ENCODE data around the gene XG.
A peak's percentile ranks its signal among the peaks of the same experiment; 100 is the strongest.
"Not testable (repeated sequence)": the region's sequence is repeated elsewhere in the genome, so short reads cannot be mapped to it uniquely, and the experiment has no call there.

The XG gene

GRCh38 chrX:2751874-2752300 is at the start of gene XG:
XG (plus strand) TSS chrX:2752040; CDS start chrX:2752275, 235 bp downstream.
- not testable (repeated sequence) for DNase-seq (ENCODE audit: low read depth in 4 of 4, low spot score in 1 of 4)

GRCh38 chrX:2703991-2704369 is 47.9 kb upstream of the XG start:
- no peak for DNase-seq (ENCODE audit: low read depth in 4 of 4, low spot score in 1 of 4)

GRCh38 chrX:2705046-2705832 is 46.6 kb upstream of the XG start:
- DNase-seq (ENCODE audit: low read depth in 4 of 4, low spot score in 1 of 4) = no peak

- peak in 2 of 4 experiments; percentile 44 to 47 for DNase-seq (ENCODE audit: low read depth in 4 of 4, low spot score in 1 of 4)
Measured at GRCh38 chrX:2707334-2707760, 44.5 kb upstream of the XG start.

- DNase-seq (ENCODE audit: low read depth in 4 of 4, low spot score in 1 of 4) = no peak
Measured at GRCh38 chrX:2708021-2708420, 43.8 kb upstream of the XG start.

GRCh38 chrX:2708592-2709188 is 43.1 kb upstream of the XG start:
- no peak for DNase-seq (ENCODE audit: low read depth in 4 of 4, low spot score in 1 of 4)

- DNase-seq (ENCODE audit: low read depth in 4 of 4, low spot score in 1 of 4) = no peak
Measured at GRCh38 chrX:2709556-2709955, 42.3 kb upstream of the XG start.

- DNase-seq (ENCODE audit: low read depth in 4 of 4, low spot score in 1 of 4) = no peak
Measured at GRCh38 chrX:2710041-2710840, 41.6 kb upstream of the XG start.

- no peak for DNase-seq (ENCODE audit: low read depth in 4 of 4, low spot score in 1 of 4)
Measured at GRCh38 chrX:2711441-2711840, 40.4 kb upstream of the XG start.

GRCh38 chrX:2712428-2712827 is 39.4 kb upstream of the XG start:
- DNase-seq (ENCODE audit: low read depth in 4 of 4, low spot score in 1 of 4) = no peak

GRCh38 chrX:2712890-2713840 is 38.7 kb upstream of the XG start:
- DNase-seq (ENCODE audit: low read depth in 4 of 4, low spot score in 1 of 4) = no peak

- DNase-seq (ENCODE audit: low read depth in 4 of 4, low spot score in 1 of 4) = no peak
Measured at GRCh38 chrX:2714551-2714950, 37.3 kb upstream of the XG start.

GRCh38 chrX:2715066-2715600 is 36.7 kb upstream of the XG start:
- DNase-seq (ENCODE audit: low read depth in 4 of 4, low spot score in 1 of 4) = no peak

GRCh38 chrX:2717312-2717711 is 34.5 kb upstream of the XG start:
- no peak for DNase-seq (ENCODE audit: low read depth in 4 of 4, low spot score in 1 of 4)

- DNase-seq (ENCODE audit: low read depth in 4 of 4, low spot score in 1 of 4) = no peak
Measured at GRCh38 chrX:2718821-2719220, 33.0 kb upstream of the XG start.

GRCh38 chrX:2719774-2720447 is 31.9 kb upstream of the XG start:
- no peak for DNase-seq (ENCODE audit: low read depth in 4 of 4, low spot score in 1 of 4)

GRCh38 chrX:2723286-2723879 is 28.5 kb upstream of the XG start:
- DNase-seq (ENCODE audit: low read depth in 4 of 4, low spot score in 1 of 4) = no peak

- DNase-seq (ENCODE audit: low read depth in 4 of 4, low spot score in 1 of 4) = not testable (repeated sequence)
Measured at GRCh38 chrX:2727264-2727663, 24.6 kb upstream of the XG start.

- no peak for DNase-seq (ENCODE audit: low read depth in 4 of 4, low spot score in 1 of 4)
Measured at GRCh38 chrX:2732076-2732475, 19.8 kb upstream of the XG start.

- no peak for DNase-seq (ENCODE audit: low read depth in 4 of 4, low spot score in 1 of 4)
Measured at GRCh38 chrX:2732649-2733048, 19.2 kb upstream of the XG start.
